ENCODE results near the gene SPPL3. TPM values are rescaled to one million over a fixed set of nuclear protein-coding genes. Genes with fewer than 3 reads are reported as not detected.

SPPL3 gene
- total RNA-seq, 4 donors from 2014 or later = 5.4 to 82.7 (median 23.2) TPM

DNA sequence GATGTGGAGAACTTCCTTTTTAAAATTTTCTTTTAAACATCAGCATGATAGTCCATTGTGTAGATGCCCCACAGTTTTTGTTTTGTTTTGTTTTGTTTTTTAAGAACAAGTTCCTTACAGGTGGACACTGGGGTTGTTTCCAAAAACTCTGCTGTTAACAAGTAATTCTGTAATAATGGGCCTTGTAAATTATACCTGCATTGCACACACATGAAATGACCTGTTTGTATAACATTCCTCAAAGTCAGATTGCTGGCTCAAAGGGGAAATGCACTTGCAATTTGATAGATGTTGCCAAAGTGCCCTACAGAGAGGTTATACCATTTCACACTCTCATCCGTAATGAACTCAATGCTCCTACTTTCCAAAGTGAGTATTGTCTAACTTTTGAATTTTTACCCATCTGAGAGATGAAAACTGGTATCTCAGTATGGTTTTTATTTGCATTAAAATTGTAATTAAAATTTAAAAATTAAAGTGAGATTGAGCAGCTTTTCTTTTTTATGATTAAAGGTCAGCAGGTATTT is 89.2 kb downstream of the SPPL3 start:
- Histone ChIP-seq H3K4me3 (no peak overlapping the region), H3K27me3 (no peaks in the 10 kb centered on the region), H3K4me1 (peaks cover 0 to 4% of the 10 kb centered on the region in 2 donors), H3K9me3 (no peaks in the 10 kb centered on the region), H3K36me3 (no peaks in the 10 kb centered on the region), H3K27ac (no peak overlapping the region)
- TF ChIP-seq, protein P1, sequence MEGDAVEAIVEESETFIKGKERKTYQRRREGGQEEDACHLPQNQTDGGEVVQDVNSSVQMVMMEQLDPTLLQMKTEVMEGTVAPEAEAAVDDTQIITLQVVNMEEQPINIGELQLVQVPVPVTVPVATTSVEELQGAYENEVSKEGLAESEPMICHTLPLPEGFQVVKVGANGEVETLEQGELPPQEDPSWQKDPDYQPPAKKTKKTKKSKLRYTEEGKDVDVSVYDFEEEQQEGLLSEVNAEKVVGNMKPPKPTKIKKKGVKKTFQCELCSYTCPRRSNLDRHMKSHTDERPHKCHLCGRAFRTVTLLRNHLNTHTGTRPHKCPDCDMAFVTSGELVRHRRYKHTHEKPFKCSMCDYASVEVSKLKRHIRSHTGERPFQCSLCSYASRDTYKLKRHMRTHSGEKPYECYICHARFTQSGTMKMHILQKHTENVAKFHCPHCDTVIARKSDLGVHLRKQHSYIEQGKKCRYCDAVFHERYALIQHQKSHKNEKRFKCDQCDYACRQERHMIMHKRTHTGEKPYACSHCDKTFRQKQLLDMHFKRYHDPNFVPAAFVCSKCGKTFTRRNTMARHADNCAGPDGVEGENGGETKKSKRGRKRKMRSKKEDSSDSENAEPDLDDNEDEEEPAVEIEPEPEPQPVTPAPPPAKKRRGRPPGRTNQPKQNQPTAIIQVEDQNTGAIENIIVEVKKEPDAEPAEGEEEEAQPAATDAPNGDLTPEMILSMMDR (IDR thresholded peaks at IDR 0.05) = no peak
- TF ChIP-seq POLR2A (IDR thresholded peaks at IDR 0.05) = no peak
- DNase-seq = no peak
- intact Hi-C loops (cut with DNase I; ENCODE audit: low total_unique reads) = no loop called here

DNA sequence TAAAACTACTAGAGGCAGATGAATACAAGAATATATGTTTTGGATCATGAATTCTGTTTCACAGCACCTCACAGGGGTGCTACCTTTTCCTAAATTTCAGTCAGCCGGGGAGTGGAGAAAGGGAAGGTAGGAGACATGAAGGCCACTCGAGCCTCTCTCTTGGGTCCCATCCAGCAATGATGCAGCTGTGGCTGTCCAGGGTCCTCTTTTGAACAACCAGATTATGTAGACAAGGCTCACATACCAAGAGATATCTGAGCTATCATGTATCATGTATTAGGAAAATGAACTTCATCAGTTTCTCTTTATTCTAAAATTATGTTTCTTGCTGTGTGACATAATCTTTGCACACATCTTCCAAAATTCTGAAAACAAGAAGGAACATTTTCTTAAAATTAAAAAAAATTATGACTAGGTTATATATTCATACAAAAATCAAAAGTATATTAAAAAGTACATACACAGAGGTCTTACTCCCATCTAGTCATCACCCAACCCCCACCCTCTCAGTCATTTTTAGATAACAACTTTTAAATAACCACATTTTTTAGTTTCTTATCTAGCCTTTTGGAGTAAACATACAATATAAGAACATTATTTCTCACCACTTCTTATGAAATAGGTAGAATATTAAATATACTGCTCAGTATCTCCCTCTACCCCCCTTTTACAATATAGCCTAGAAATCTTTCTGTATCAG is 89.8 kb downstream of the SPPL3 start:
- TF ChIP-seq, protein P1 (IDR thresholded peaks at IDR 0.05) = no peak

DNA sequence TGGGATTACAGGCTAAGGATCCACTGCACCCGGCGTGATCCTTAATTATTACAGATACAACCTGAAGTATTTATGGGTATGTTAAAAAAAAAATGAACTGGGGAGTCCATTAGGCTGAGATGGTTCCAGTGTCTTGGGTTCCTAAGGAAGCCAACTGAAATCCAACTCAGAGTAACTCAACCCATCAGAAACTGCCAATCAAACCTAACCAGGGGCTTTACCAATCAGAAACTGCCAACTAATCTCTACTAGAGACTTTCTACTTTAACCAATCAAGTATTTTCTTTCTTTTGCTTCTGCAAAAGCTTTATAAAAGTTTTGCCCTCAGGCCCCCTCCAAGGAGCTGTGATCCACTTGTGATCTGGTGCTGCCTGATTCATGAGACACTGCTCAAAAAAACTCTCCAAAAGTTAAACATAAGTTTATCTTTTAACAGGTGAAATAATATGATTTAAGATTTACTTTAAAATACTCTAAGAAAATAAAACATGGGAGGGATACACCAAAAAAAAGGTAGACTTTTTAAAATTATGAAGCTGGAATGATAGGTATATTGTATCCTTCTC is 90.5 kb downstream of the SPPL3 start:
- Histone ChIP-seq H3K4me3 (no peak overlapping the region), H3K27ac (no peak overlapping the region), H3K27me3 (no peaks in the 10 kb centered on the region), H3K36me3 (no peaks in the 10 kb centered on the region), H3K4me1 (no peaks in the 10 kb centered on the region), H3K9me3 (no peaks in the 10 kb centered on the region)
- TF ChIP-seq, protein P1 (IDR thresholded peaks at IDR 0.05) = no peak
- TF ChIP-seq POLR2A (IDR thresholded peaks at IDR 0.05) = no peak
- no peak for DNase-seq
- intact Hi-C loops (cut with DNase I; ENCODE audit: low total_unique reads) = no loop called here

More for the DNA sequence above, 89.8 kb downstream of the SPPL3 start:
- no peaks in the 10 kb centered on the region for H3K27me3 ChIP-seq
- H3K36me3 ChIP-seq = no peaks in the 10 kb centered on the region
- no peaks in the 10 kb centered on the region for H3K9me3 ChIP-seq
- no peak for DNase-seq
- H3K4me1 ChIP-seq = peaks cover 0 to 4% of the 10 kb centered on the region in 2 donors
- H3K27ac ChIP-seq = no peak overlapping the region
- intact Hi-C loops (cut with DNase I; ENCODE audit: low total_unique reads) = no loop called here
- no peak overlapping the region for H3K4me3 ChIP-seq

DNA sequence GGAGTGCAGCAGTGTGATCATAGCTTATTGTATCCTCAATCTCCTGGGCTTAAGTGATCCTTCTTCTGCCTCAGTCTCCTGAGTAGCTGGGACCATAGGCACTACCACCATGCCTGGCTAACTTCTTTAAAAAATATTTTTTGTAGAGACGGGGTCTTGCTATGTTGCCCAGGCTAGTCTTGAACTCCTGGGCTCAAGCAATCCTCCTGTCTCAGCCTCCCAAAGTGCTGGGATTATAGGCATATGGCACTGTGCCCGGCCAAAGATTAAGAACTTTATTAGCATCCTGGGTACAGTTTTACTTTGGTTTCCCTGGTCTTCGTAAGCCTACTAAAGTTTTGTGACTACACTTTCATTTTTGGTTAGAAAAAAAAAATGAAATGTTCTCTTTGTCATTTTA is 94.1 kb downstream of the SPPL3 start:
- Histone ChIP-seq H3K4me1 (no peaks in the 10 kb centered on the region), H3K4me3 (no peak overlapping the region), H3K27me3 (no peaks in the 10 kb centered on the region), H3K27ac (no peak overlapping the region), H3K9me3 (no peaks in the 10 kb centered on the region), H3K36me3 (no peaks in the 10 kb centered on the region)
- no peak for TF ChIP-seq POLR2A (IDR thresholded peaks at IDR 0.05)
- TF ChIP-seq, protein P1 (IDR thresholded peaks at IDR 0.05) = no peak
- intact Hi-C loops (cut with DNase I; ENCODE audit: low total_unique reads) = no loop called here
- DNase-seq = no peak

DNA sequence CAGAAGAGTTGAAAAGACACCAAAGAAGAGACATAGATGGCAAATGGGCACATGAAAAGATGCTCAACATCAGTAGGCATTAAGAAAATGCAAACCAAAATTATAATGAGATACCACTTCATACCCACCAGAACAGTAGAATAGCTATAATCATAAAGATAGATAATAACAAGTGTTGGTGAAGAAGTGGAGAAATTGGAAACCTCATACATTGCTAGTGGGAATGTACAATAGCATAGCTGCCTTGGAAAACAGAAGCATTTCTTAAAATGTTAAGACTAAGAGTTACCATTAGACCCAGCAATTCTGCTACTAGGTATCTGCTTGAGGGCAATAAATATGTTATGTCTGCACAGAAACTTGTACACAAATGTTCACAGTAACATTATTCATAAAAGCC is 99.7 kb downstream of the SPPL3 start:
- H3K36me3 ChIP-seq = no peaks in the 10 kb centered on the region
- H3K27ac ChIP-seq = no peak overlapping the region

More for the DNA sequence above, 99.7 kb downstream of the SPPL3 start:
- TF ChIP-seq, protein P1 (IDR thresholded peaks at IDR 0.05) = no peak
- TF ChIP-seq POLR2A (IDR thresholded peaks at IDR 0.05) = no peak
- intact Hi-C loops (cut with DNase I; ENCODE audit: low total_unique reads) = no loop called here
- no peak for DNase-seq
- Histone ChIP-seq H3K4me3 (no peak overlapping the region), H3K27me3 (no peaks in the 10 kb centered on the region), H3K9me3 (no peaks in the 10 kb centered on the region), H3K4me1 (no peaks in the 10 kb centered on the region)
